Measurements from ENCODE around the gene ASGR1.
"Not testable (repeated sequence)": the region's sequence is repeated elsewhere in the genome, so short reads cannot be mapped to it uniquely, and the experiment has no call there.

The ASGR1 gene

DNA sequence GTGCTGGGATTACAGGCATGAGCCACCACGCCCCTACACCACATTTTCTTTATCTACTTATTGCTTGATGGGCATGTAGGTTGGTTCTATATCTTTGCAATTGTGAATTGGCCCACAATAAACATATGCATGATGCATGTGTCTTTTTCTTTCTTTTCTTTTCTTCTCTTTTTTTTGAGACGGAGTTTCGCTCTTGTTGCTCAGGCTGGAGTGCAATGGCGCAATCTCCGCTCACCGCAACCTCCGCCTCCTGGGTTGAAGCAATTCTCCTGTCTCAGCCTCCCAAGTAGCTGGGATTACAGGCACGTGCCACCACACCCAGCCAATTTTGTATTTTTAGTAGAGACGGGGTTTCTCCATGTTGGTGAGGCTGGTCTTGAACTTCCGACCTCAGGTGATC is 20.7 kb downstream of the ASGR1 start:
- DNase-seq (ENCODE audit: low spot score), result not testable (repeated sequence)

DNA sequence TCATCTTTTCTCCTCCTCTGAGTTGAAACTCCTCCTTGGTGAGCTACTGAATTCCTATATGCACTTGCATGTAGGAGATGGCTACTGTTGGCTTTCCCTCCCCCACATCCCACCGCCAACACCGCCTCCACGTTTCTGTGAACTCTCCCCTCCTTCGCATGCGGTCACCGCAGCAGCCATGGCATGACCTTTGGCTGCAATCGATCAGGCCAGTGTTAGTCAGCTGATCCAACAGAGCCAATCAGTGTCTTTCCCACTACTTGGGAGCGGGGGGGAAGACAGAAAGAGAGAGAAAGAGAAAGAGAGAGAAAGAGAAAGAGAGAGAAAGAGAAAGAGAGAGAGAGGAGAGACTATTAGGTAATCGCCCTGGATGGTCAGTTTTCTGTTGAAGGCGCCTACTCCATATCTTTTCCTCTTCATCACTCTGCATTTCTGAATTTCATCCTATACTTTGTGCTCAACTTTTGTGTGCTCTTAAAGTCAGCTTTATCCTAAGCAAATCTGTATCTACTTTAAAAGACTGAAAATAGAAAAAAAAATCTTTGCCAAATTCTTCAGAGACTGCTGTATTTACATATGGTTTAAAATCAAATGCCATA is 22.7 kb downstream of the ASGR1 start:
- no peak for DNase-seq (ENCODE audit: low spot score)

DNA sequence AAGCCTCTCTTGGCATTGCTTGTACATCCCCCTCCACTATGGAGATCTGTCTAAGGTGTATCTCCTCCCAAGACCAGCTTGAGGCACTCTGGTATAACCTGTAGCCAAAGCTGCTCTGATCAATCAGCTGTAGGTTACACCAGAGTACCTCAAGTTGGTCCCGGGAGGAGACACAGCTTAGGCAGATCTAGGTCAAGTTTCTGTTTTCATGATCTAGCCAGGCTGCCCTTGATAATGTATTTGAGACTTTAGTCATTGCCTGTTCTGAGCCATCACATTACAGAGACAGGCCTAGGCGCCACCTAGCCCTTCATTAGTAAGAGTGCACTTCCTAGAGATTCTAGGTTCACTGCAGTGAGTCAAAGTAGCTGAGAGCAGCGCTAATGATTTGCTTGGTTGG is 31.4 kb downstream of the ASGR1 start:
- no peak for DNase-seq (ENCODE audit: low spot score)

DNA sequence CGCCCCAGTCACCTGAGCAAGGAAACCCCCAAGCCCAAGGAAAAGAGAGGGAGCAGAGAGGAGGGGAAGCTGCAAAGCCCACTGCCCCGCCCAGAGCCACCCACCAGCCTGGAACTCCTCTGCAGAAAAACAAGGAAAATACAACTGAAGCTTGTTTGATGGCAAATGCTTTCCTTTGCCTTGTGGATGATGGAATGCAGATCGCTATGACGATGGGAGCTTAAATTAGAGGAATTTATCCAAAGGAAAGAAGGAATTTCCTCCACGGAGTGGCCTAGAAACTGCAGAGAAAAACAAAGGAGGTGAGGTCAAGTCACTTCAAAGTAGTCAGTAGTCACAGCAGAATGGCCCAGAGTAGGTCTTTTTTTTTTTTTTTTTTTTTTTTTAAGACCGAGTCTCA is 33.1 kb downstream of the ASGR1 start:
- no peak for DNase-seq (ENCODE audit: low spot score)

DNA sequence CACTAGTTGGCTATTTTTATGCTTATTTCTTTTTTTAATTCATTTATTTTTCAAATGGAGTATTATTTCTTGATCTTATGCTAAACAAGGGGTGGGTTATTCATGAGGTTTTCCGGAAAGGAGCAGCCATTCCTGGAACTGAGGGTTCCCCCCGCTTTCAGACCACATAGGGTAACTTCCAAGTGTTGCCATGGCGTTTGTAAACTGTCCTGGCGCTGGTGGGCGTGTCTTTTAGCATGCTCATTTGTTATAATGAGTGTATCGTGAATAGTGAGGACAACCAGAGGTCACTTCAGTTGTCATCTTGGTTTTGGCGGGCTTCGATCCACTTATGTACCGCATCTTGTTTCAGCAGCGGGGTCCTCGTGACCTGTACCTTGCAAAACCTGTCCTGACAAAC is 35.0 kb downstream of the ASGR1 start:
- no peak for DNase-seq (ENCODE audit: low spot score)

DNA sequence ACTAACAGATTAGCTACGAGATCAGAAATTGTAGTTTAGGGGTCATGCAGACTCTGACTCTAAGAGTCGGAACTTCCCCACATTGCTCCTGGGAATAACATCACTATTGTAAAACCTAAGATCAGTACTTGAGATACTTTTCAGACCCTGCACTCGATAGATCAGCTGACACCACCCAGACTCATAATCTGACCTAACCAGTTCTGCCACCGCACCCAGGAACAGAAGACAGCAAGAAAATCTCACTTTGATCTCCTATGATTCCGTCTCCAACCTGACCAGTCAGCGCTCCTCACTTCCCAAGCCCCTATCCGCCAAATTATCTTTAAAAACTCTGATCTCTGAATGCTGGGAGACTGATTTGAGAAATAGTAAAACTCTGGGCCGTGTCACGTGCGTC is 37.3 kb downstream of the ASGR1 start:
- no peak for DNase-seq (ENCODE audit: low spot score)

DNA sequence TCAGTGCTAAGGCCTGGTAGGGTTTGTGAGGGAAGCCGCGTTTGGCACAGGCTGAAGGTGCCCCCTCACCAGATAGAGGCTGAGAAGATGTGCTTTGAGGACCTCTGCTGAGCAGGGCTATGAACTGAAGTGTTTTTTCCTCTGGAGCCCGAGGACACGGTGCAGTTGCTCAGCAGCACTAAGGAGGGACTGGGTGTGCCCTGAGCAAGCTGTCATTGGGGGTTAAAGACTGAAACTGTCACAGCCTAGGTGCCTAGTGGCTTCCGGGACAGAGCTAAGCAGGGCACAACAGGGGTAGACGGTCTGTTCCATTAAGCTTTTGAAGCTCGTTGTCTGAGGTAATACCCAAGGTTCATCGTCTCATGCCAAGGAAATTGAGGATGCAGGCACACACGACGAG is 39.8 kb downstream of the ASGR1 start:
- no peak for DNase-seq (ENCODE audit: low spot score)

DNA sequence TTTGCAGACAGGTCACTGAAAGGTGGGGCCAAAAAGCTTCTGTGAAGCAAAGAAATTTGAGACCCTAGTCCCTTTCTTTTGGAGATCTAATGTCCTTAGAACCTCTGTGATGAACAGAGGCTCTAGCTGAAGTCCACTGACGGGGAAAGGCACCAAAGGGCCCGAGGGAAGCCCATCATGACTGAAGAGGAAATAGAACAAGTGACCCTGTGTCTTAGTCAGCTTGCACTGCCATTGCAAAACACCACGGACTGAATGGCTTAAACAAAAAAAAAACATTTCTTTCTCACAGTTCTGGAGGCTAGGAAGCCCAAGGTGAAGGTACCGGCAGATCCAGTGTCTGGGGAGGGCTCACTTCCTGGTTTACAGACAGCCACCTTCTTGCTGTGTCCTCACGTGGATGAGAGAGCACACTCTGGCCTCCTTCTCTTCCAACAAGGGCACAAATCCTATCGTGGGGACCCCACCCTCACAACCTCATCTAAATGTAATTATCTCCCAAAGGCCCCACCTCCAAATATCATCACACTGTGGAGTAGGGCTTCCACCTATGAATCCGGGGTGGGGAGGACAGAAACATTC is 40.3 kb downstream of the ASGR1 start:
- no peak for DNase-seq (ENCODE audit: low spot score)

DNA sequence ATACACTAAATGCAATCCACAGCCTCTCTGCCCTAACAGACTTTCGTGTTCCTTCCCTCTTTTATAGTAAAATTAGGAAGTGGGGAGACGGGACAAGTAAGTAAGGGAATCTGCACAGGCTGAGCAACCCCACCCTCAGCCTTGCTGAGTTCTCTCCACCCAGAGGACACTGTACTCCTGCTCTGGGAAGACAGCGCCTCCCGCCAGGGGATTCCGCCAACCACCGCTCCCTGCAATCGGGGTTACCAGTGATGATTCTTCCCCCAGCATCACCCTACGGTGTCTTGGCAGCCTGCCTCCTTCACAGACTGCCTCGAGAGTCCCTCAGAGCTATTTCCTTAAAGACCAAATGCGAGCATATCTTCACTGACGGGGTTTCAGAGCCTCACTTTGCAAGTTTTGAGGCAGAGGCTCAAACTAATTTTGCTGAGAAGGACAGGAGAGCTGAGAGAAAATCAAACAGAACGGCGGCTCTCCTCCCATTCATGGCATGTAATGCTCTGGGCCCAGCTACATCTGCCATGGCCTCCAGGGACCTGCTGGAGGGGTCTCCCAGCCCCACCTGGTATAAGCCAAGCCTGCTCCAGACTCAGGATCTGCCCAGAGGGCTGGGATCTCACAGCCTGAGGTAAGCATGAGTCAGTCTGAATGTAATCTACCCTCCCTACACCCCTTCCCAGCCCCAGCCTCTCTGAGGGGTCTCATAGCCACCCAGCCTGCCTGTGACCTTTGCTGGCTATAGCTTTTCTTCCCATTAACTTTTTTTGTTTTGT is 41.8 kb downstream of the ASGR1 start:
- DNase-seq (ENCODE audit: low spot score), result no peak

DNA sequence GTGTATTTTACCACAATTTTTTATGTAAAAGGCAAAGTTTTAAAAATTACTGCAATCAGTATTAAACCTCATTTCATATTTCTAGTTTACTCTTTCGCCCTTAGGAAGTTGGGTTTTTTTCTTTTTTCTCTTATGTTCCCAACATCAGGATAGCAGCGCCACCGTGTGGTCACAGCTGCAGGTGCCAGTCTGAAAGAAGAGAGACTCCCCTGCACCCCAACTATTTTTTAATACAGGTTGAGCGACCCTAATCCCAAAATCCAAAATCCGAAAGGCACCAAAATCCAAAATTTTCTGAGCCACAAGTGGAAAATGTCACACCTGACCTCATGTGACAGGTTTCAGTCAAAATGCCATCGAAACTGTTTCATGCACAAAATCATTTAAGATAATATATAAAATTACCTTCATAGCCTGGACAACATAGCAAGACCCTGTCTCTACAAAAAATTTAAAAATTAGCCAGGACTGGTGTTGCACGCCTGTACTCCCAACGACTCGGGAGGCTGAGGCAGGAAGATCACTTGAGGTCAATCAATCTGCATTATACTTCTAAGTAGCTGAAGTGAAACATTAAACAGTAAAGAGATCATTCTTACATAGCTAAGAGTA is 42.8 kb downstream of the ASGR1 start:
- peak; percentile 62 for DNase-seq (ENCODE audit: low spot score)

DNA sequence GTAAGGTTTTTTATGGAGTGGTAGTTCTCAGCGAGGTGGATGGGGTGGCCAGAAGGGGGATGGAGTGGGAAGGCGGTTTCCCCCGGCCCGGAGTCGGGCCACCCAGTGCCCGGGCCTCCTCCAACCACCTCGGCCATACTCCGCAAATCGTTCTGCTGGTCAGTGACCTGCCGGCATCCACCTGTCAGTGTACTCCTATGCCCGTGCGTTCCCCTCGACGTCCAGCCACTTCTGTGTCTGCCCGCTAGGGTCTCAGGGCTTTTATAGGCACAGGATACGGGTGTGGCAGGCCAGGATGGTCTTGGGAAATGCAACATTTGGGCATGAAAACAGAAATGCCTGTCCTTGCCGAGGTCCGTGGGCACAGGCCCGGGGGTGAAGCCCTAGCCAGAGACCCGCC is 45.3 kb downstream of the ASGR1 start:
- no peak for DNase-seq (ENCODE audit: low spot score)

DNA sequence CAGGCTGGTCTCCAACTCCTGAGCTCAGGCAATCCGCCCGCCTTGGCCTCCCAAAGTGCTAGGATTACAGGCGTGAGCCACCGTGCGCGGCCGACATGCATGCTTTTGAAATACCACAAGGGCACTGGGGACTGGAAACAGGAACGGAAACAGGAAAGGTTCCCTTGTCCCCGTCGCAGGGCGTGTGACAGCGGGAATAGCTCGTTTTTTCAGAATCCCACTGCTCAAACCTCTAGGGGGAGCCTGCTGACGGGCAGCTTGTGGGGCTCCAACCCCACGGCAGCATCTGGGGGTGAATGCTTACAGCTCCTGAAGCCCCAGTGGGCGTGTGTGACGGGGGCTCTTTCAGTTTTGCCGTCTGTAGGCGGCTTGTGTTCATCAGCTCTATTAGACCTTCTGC is 45.7 kb downstream of the ASGR1 start:
- no peak for DNase-seq (ENCODE audit: low spot score)

DNA sequence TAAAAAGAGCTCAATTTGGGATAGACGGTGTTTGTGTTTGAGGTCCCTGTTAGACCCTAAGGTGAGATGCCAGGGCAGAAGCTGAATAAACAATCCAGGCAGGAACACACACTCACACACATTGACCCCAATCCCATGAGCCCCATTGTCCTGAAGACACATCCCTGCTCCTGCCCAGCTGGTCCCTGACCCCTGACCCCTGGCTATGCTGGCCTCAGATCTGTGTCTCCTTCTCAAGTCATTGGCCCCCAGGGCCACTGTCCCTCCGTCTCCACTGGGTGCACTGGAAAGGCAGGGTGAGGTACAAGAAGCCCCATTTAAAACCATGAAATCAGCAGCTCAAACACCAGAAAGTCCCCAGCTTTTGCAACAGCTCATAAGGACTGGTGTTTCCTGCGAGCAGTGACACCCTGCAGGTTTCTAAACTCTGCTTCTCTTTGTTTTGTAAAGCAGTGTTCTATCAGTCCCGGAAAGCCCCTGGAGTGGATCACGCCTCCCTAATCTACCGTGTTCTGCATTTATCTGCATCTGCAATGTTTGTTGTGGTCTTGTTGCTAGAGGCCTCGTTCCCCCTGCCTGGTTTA is 46.6 kb downstream of the ASGR1 start:
- DNase-seq (ENCODE audit: low spot score), result no peak

DNA sequence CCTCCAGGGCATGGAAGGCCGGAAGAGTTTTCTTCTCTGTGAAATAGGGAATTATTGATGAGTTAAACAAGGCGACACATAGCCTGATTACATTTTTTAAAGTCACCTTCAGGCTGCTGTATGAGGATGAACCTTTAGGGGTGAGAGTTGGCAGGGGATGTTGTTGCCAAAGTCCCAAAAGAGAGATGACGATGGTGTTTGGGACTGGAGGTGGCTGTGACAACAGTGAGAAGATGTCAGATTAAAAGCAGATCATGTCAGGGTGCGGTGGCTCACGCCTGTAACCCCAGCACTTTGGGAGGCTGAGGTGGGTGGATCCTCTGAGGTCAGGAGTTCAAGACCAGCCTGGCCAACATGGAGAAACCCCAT is 47.8 kb downstream of the ASGR1 start:
- DNase-seq (ENCODE audit: low spot score), result no peak

DNA sequence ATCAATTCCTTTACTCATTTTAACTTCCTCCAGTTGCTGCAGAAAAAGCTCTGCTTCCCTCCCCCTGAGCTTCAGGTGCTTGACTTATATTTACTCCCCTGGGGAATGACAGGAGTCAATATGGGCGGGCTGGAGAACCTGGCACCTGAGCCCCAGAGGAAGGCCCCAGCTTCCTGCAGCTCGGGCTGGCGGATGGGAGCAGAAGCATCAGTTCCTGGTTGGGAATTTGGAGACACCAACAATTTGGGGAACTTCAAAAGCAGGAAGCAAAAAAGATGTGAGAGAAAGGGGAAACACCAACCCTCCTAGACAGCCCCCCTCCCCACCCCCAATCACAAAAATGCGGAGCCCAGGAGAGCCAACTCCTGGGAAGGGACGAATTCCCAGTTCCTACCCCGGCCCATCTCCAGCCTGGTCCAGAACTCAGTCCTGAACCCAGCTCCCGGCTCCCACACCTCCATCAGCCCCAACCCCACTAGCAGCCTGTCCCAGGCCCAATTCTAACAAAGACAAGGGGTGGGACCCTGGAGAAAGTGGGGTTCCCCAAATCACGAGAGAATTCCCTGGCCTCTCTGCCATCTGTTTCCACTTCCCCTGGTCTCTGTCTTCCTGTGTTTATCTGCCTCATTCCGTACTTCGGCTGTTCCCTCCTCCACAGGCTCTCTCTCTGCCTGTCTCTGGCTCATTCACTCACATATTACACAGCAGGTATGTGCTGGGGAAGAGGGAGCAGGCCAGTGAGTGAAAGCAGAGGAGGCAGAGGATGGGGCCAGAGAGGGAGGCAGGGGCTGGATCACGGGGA is 48.3 kb downstream of the ASGR1 start:
- DNase-seq (ENCODE audit: low spot score), result no peak

DNA sequence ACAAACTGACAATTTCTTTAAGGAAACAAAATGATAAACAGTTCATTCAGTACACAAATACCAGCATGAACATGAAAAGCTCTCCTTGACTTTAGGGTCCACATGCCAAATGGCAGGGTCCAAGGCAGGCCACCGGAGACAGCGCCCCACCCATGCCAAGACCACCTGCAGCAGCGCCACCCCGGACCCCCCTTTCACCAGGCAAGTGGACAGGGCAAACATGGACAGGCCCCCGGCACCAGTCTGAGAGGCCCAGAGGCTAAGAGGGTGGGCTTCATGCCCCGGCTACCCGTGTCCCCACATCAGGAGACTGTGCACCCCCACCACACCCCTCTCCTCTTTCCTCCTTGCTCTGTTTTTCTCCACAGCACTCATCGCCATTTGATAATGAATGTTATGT is 49.9 kb downstream of the ASGR1 start:
- no peak for DNase-seq (ENCODE audit: low spot score)

DNA sequence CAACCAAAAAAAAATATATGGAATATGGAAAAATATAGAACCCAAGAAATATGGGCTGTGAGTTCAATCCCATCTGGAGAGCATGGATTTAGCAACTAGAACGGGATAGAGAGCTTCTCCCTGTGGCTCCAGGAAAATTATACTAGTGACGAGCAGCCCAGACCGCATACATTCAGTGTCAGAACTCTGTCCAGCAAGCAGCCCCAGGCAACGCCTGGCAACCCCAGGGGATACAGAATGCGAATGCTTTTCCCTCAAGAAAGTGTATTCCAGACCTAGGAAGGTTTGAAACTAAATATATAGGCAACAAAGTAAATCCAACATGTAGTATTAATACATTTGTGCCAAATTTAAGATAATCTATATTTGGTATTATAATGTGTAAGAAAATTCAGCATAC is 51.0 kb downstream of the ASGR1 start:
- DNase-seq (ENCODE audit: low spot score), result no peak

DNA sequence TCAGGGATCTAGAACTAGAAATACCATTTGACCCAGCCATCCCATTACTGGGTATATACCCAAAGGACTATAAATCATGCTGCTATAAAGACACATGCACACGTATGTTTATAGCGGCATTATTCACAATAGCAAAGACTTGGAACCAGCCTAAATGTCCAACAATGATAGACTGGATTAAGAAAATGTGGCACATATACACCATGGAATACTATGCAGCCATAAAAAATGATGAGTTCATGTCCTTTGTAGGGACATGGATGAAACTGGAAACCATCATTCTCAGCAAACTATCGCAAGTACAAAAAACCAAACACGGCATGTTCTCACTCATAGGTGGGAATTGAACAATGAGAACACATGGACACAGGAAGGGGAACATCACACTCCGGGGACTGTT is 51.7 kb downstream of the ASGR1 start:
- not testable (repeated sequence) for DNase-seq (ENCODE audit: low spot score)

DNA sequence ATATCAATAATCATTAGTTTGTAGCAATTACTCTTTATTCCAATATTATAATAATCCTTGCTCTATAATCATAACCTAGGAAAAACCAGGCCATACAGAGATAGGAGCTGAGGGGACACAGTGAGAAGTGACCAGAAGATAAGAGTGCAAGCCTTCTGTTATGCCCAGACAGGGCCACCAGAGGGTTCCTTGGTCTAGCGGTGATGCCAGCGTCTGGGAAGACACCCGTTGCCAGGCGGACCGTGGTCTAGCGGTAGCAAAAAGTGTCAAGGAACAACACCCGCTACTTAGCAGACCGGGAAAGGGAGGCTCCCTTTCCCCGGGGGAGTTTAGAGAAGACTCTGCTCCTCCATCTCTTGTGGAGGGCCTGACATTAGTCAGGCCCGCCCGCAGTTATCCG is 52.8 kb downstream of the ASGR1 start:
- DNase-seq (ENCODE audit: low spot score), result not testable (repeated sequence)

DNA sequence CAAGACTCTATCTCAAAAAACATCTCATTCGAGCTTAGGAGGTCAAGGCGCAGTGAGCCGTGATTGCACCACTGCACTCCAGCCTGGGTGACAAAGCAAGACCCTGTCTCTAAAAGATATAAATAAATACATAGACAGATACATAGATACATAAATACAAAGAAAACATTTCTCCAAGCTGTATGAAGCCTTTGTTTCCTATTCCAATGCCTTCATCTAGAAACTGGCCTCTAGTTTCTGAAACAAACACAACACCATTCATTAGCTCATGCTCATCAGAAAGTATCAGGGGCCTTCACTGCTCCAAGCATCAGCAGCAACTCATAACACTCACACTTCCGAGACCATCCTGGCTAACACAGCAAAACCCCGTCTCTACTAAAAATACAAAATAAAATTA is 54.2 kb downstream of the ASGR1 start:
- DNase-seq (ENCODE audit: low spot score), result no peak

DNA sequence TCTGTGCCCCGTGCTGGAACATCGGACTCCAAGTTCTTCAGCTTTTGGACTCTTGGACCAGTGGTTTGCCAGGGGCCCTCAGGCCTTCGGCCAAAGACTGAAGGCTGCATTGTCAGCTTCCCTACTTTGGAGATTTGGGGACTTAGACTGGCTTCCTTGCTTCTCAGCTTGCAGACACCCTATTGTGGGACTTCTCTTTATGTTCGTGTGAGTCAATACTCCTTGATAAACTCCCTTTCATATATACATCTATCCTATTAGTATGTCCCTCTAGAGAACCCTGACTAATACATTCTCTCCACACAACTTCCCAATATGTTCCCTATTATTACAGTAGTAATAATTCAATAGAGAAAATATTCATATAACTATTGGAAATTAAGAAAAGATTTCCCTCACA is 55.3 kb downstream of the ASGR1 start:
- no peak for DNase-seq (ENCODE audit: low spot score)
